ENCODE results near the gene PLOD3.

The PLOD3 gene

GRCh38 chr7:101240226-101241014 lies 23.0 kb upstream of the PLOD3 start:
- no peak for TF ChIP-seq CEBPB (IDR thresholded peaks at IDR 0.05)
- no peak for TF ChIP-seq USF1 (IDR thresholded peaks at IDR 0.05)
- no peak for TF ChIP-seq TEAD4 (IDR thresholded peaks at IDR 0.05)
- no peak for TF ChIP-seq FOXM1 (IDR thresholded peaks at IDR 0.05; ENCODE audit: borderline replicate concordance, low read depth)
- no peak for TF ChIP-seq CREB1 (IDR thresholded peaks at IDR 0.05; ENCODE audit: low read depth)
- no peak for TF ChIP-seq TAF1 (IDR thresholded peaks at IDR 0.05; ENCODE audit: low read depth)
- no peak for TF ChIP-seq RAD21 (IDR thresholded peaks at IDR 0.05; ENCODE audit: low read depth)
- TF ChIP-seq EGR1 (IDR thresholded peaks at IDR 0.05) = no peak
- TF ChIP-seq TCF12 (IDR thresholded peaks at IDR 0.05; ENCODE audit: low read depth) = no peak
- TF ChIP-seq EP300 (IDR thresholded peaks at IDR 0.05; ENCODE audit: borderline replicate concordance) = no peak
- no peak for TF ChIP-seq NFIC (IDR thresholded peaks at IDR 0.05)
- TF ChIP-seq REST (IDR thresholded peaks at IDR 0.05; ENCODE audit: low read depth) = no peak
- TF ChIP-seq YY1 (IDR thresholded peaks at IDR 0.05; ENCODE audit: low read depth) = no peak
- no peak for TF ChIP-seq ZBTB7A (IDR thresholded peaks at IDR 0.05; ENCODE audit: low read depth)
- TF ChIP-seq MAX (IDR thresholded peaks at IDR 0.05) = no peak

GRCh38 chr7:101239951-101240220 lies 22.5 kb upstream of the PLOD3 start:
- TF ChIP-seq TEAD4 (IDR thresholded peaks at IDR 0.05) = no peak
- TF ChIP-seq RAD21 (IDR thresholded peaks at IDR 0.05; ENCODE audit: low read depth) = no peak
- TF ChIP-seq MAX (IDR thresholded peaks at IDR 0.05) = no peak
- TF ChIP-seq FOXM1 (IDR thresholded peaks at IDR 0.05; ENCODE audit: borderline replicate concordance, low read depth) = no peak
- no peak for TF ChIP-seq REST (IDR thresholded peaks at IDR 0.05; ENCODE audit: low read depth)
- no peak for TF ChIP-seq YY1 (IDR thresholded peaks at IDR 0.05; ENCODE audit: low read depth)
- no peak for TF ChIP-seq EP300 (IDR thresholded peaks at IDR 0.05; ENCODE audit: borderline replicate concordance)
- TF ChIP-seq EGR1 (IDR thresholded peaks at IDR 0.05) = no peak
- TF ChIP-seq USF1 (IDR thresholded peaks at IDR 0.05) = no peak
- TF ChIP-seq ZBTB7A (IDR thresholded peaks at IDR 0.05; ENCODE audit: low read depth) = no peak
- no peak for TF ChIP-seq CEBPB (IDR thresholded peaks at IDR 0.05)
- TF ChIP-seq CREB1 (IDR thresholded peaks at IDR 0.05; ENCODE audit: low read depth) = no peak
- no peak for TF ChIP-seq TAF1 (IDR thresholded peaks at IDR 0.05; ENCODE audit: low read depth)
- no peak for TF ChIP-seq NFIC (IDR thresholded peaks at IDR 0.05)
- TF ChIP-seq TCF12 (IDR thresholded peaks at IDR 0.05; ENCODE audit: low read depth) = no peak

GRCh38 chr7:101239191-101239950 lies 22.0 kb upstream of the PLOD3 start:
- no peak for TF ChIP-seq EGR1 (IDR thresholded peaks at IDR 0.05)
- no peak for TF ChIP-seq CREB1 (IDR thresholded peaks at IDR 0.05; ENCODE audit: low read depth)
- TF ChIP-seq TAF1 (IDR thresholded peaks at IDR 0.05; ENCODE audit: low read depth) = no peak

- TF ChIP-seq TCF12 (IDR thresholded peaks at IDR 0.05; ENCODE audit: low read depth) = no peak
- TF ChIP-seq CREB1 (IDR thresholded peaks at IDR 0.05; ENCODE audit: low read depth) = no peak
- TF ChIP-seq FOXM1 (IDR thresholded peaks at IDR 0.05; ENCODE audit: borderline replicate concordance, low read depth) = no peak
- TF ChIP-seq TAF1 (IDR thresholded peaks at IDR 0.05; ENCODE audit: low read depth) = no peak
- TF ChIP-seq EP300 (IDR thresholded peaks at IDR 0.05; ENCODE audit: borderline replicate concordance) = no peak
Observed at GRCh38 chr7:101238226-101239182, 21.1 kb upstream of the PLOD3 start.
